DMS79 treated with DMSO at 0.1 percent for 48 hours (cell line): Measurements from ENCODE around the gene DAPP1.
"Not testable (repeated sequence)": the region's sequence is repeated elsewhere in the genome, so short reads cannot be mapped to it uniquely, and the experiment has no call there.

Source experiments
- DNase-seq: peaks from one replicate; lab custom pipeline; 2025; lab: John Stamatoyannopoulos, UW

DAPP1 gene

DNA sequence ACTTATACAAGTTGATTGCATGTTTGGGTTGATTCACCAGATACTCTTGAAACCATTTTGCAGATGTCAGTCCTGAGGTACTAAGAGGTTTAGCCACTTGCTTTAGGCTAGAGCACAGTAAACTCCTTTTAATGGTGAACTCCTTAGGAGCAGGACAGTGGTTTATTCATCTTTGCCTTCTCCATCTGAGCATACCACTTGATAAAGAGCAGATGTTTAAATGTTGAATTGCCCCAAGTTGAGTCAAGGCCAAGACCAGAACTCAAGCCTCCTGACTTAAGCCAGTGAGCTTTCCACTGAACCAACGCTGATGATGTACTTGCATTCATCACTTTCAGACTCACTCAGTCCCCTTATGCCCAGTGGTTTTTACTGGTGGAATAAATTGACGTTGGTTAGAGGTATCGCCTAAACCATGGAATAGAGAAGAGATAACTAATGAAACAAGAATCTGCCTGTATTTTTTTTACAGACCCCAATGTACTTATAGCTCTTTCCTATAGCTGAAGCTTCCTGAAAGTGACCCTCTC, 7.5 kb downstream of the DAPP1 start:
- no peak for DNase-seq

DNA sequence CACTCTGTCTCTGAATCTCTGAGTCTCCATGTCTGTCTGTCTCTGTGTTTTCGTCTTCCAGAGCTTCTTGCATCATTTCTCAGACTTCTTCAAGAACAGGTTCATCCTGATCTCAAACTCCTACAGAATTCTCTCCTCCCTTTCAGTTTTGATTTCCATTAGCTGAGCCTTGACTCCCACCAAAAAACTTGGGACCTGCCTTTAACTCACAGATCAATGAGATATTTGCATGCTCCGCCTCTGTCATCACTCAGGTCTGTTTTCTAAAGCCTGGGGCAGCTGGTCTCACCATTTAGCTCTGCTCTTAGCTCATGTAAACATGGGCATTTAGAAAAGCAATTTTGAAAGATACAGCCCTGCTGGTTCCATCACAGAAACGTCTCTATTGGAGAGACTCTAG, 8.6 kb downstream of the DAPP1 start:
- DNase-seq: no peak

DNA sequence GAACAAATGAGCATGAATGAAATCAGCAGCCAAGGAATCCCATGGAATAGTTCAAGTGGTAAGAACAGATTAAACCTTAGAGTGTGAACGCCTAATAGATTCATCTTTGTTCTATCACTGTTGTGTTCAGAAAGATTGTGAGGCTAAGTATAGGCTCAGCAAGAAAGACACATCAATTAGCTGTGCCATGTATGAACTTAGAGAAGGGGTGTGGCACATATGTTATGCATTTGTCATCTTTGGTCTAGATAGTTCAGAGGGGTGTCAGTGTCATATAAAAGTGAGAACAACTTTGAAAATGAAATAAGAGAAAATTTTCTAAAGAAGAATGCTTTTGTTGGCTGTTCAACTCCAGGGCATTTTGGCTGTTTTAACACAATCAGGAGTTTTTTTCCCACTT, 9.4 kb downstream of the DAPP1 start:
- no peak for DNase-seq

DNA sequence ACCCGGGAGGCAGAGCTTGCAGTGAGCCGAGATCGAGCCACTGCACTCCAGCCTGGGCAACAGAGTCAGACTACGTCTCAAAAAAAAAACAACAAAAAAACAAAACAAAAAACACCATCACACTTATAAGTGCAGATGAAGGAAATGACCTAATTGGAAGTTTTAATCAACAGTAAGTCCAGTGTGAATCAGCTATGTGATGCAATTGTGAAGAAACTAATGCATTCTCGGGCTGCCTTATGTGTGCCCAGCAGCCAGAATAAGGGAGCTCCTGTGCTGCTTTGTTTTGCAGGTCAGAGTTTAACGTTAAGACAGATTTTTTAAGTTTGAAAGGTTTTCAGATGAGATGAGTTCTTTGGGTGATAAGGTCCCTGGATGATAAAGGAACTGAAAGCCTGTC, 10.8 kb downstream of the DAPP1 start:
- DNase-seq: no peak

DNA sequence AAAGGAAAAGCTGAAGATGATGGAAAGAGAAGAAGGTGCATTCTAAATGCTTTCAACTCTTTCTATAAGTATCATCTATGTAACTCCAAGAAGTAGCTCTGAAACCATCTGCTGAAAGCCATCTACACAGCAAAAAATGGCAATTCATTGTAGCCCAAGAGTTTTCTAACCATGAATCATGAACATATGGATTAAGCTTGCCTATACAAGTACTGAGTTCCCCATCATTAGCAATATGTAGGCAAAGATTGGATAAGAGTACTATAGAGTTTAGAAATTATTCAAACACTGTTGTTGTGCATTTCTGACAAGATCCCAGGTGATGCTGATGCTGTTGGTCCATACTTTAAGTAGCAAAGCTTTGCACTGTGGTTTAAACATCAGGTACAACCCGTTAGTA, 11.2 kb downstream of the DAPP1 start:
- DNase-seq: no peak

DNA sequence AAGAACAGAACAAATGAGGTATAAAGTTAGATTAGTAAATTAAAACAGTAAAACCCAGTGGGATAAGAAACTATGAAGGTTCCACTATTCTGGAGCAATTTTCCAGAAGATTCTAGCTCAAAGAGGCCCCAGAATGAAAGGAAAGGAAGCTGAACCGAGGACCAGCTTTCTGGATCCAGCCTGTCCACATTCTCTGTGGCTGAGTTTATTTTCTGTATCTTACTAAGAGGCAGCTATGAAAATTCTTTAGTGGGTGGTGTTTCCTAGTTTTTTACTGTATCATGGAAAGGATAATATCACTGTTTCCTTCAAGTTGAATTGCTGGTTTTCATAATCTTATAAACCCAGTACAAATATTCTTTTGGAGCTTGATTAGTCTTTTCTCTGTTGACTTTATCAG, 11.8 kb downstream of the DAPP1 start:
- DNase-seq: no peak

DNA sequence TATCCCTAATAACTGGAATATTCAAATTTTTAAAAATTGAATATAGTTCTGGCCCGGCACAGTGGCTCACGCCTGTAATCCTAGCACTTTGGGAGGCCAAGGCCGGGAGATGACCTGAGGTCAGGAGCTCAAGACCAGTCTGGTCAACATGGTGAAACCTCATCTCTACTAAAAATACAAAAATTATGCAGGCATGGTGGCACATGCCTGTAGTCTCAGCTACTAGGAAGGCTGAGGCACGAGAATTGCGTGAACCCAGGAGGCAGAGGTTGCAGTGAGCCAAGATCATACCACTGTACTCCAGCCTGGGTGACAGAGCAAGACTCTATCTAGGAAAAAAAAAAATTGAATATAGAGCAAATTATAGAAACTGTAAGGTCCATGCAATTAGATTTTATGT, 13.4 kb downstream of the DAPP1 start:
- not testable (repeated sequence) for DNase-seq

DNA sequence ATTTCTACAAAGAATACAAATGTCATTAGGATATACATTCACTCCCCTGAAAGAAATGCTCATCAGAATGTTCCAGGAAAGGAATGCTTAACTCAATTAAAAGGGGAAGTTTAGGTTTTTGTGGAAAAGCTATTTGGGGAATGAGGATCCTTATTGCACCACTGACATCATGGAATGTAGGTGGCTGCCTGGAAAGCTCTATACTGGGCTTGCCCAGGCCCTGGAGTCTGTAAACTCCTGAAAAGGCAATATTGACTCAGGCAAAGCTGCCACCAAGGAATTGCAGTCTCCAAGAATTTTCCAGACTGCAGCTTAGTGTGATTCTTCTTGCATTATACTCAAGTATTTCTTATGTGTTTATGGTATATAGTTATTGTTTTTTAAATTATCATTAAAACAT, 15.7 kb downstream of the DAPP1 start:
- no peak for DNase-seq

DNA sequence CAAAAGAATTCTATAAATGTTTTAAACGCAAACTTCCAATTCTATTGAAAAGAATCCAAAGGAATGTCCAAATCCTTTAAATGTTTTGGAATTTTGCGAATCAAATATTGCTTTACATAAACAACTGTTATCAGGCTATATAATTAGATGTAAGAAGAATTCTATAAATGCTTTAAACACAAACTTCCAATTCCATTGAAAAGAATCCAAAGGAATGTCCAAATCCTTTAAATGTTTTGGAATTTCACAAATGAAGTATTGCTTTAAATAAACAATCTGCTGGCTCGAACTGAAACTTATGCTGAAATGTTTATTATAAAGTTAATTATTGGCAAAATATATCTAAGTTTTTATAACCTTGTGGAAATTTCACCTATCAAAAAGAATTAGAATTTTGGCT, 16.1 kb downstream of the DAPP1 start:
- DNase-seq: no peak

DNA sequence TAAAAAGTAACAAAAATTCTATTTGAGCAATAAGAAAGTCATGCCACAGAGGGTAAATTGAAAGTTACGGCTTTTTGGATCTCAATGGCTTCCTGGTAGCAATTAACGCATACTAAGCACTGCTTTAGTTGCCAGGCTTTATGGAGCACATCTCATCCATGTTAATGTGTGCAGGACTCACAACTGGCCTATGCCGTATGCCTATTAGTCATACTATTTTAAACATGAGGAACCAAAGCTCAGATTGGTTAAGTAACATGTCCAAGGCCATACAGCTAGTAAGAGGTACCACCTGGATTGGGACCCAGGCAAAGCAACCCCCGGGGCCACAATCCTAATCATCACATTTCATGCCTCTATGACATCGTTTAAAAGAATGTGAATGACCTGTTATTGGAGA, 17.1 kb downstream of the DAPP1 start:
- peak; percentile 24 for DNase-seq

DNA sequence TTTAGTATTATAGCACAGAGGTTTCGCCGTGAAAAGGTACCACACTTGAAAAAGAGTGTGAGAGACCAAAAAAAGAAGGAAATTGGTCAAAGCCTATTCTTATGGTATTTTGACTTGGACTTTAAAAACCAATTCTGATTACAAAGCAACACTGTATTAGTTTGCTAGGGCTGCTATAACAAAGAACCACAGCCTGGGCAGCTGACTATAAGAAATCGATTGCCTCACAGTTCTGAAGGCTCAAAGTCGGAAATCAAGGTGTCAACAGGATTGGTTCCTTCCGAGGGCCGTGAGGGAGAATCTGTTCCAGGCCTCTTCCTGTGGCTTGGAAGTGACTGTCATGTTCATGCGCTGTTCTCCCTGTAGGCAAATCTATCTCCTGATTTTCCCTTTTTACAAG, 17.9 kb downstream of the DAPP1 start:
- no peak for DNase-seq

DNA sequence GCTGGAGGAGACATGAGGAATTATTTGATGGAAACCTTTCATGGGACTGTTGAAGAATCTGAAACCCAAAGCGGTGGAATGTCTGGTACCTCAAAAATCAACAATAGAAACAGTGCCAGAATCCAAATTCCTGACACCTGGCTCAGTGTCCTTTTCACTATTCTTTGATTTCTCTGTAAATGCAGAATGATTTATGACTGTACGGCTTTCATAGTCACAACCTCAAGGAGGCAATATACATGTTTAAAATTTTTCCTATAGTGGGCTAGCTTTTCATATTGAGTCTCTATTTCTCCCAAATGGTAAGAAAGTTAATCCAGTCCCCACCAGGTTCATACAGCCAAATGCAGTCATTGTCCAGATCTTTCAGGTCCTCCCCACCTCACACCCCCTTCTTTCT, 19.3 kb downstream of the DAPP1 start:
- DNase-seq: no peak

DNA sequence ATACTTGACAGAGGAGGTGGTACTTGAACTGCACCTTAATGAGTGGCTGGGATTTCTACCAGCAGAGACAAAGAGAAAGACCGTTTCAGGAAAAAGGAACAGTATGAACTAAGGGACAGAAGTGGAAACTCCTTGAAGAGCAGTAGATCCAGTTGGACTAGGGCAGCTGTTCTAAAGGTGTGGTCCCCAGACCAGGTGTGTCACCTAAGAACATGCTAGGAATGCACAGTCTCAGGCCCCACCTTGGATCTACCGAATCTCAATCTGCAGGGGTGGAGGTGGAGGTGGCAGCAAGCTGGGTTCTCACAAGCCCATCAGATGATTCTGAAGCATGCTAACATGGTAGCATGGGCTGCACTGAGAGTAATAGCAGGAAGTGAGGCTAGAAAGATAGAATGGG, 22.3 kb downstream of the DAPP1 start:
- no peak for DNase-seq

DNA sequence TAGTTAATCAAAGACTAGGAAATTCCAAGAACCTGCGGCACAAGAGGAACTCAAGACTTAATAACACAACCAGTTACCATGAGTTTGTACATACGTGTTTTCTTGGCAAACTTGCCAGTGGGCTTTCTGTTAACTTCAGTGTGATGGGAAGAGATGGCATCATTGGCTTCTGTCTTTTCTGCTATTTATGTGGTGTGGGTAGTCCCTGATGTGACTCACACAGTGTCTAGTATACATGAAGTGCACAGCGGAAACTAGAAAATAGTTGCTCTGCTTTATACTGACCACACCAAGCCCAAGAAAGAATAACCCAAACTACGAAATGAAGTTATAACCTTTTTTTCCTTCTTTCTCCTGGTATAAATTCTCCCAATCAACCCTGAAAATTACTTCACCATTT, 24.5 kb downstream of the DAPP1 start:
- DNase-seq: no peak

DNA sequence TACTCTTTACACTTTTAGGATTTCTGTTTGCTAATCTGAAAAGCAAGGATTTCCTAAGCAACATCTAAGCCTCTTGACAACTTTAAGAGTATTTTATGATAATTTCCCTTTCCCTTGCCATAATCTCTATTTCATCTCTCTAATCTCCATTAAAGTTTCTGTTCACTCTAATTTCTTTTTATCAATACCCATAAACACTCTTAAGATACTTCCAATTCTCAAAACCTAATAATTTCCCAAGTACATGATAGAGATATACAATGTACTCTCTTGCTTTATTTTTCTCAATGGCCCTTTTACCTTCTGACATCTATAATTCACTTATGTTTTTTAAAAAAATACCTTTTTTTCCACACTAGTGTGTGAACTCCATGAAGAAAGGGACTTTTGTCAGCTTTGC, 26.8 kb downstream of the DAPP1 start:
- no peak for DNase-seq

DNA sequence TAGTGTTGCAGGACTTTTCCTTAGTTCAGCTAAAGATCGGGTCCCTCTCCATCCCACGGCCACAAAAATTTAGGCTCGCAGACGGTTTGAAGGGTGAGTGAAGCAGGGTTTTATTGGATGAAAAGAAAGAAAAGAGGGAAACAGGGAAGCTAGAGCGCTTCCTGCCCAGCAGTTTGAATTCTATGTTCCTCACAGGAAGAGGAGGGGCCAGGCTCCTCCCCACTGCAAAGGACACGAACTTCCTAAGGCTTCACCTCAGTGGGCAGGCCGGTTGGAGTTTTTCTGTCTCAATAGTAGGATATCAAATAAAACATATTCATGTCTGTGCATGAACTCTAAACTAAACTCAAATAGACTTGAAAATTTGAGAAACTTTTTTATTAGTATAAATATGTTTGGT, 27.4 kb downstream of the DAPP1 start:
- DNase-seq: no peak

DNA sequence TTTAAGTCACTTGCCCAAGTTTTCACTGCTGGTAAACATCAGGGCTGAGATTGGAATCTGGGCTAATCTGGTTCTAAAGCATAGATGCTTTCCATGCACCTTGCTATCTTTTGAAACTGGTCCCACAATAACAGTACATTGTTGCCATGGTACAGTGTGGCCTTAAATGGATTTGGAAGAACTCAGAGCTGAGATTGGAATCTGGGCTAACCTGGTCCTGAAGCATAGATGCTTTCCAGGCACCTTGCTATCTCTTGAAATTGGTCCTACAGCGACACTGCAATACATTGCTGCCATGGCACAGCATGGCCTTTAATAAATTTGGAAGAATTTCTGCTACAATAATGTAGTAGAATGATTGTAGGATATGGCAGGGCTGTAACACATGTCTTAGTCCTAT, 28.6 kb downstream of the DAPP1 start:
- DNase-seq: no peak

DNA sequence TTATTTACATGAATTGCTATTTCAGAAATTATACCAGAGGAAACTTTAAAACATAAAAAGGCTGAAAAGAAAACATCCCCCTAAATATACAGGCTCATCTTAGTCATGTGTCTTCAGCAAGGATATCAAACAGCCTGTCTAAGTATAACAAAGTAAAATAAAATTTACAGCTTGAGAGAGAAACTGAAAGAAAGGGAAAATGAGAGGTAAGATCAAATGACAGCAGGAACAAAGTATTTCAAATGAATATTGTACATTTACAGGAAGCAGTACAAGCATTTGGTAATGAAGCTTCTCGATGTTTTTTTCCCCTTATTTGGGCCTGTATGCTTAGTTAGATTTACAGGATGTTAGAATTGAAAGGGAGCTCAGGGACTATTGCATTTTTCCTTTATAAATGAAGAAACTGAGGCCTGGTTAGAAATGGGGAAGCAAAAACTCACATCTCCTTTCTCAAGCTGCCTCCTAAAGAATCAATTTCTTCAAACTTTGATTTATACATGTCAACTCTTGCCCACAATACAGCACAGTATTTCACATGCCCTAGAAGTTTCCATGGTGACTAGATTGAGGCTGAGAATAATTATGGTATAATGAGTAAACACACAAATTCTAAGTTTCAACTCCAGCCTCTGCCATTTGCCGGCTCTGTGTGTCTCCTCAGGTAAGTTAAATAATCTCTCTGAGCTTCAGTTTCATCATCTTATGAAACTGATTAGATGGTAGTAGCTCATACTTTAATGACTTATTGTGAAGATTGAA, 29.3 kb downstream of the DAPP1 start:
- no peak for DNase-seq

DNA sequence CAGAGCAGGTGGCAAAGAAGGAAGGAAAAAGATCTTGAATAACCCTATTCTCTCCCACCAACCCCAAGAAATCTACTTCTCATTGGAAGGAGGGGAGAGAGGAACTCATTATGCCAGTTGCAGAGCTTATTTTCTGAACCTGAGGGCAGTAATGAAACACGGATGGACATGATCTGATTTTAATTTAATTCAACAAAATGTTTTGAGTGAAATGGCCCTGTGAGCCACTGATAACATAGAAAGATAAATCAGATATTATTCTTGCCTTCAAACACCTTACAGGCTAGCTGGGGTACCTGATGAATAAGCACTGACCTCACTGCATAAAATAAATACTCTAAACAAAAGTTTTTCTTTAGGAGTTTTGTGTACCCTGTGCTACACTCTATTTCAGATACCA, 30.3 kb downstream of the DAPP1 start:
- no peak for DNase-seq

DNA sequence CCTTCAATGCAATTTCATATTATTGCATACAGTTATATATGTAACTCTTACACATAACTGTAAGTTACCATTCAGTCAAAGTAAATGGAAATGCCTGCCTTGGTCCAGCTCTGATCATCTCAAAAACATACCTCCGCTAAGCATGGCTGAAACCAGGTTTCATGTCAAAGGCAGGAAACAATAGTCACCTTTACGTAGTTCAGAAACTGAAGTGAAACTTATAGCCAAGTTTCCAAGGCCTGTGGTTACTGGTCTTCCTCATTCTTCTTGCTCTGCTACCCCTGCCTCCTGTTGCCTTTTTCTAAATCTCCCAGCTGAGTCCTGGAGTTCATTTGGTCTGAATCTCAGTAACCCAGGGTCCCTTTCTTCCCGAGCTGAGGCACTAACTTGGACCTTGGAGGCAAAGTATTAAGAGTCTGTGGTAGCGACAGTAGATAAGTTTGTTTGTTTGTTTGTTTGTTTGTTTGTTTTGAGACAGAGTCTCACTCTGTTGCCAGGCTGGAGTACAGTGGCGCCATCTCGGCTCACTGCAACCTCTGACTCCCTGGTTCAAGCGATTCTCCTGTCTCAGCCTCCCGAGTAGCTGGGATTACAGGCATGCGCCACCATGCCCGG, 30.8 kb downstream of the DAPP1 start:
- DNase-seq: no peak

DNA sequence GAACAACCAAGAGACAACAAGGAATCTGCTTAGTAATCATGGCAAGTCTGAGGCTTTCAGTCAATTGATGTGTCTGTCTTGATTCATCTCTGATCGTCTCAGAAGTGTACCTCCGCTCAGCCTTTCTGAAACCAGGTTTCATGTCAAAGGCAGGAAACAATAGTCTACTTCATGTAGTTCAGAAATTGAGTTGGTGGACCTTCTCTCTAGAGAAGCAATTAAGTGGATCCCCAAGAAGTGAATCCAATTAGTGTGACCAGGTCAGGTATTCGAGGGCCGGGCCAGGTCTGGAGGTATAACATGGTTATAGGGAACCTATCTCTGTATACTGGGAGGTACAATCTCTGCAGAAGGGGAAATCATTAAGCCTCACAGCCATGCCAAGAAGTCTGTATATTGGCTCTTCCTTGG, 32.0 kb downstream of the DAPP1 start:
- no peak for DNase-seq

DNA sequence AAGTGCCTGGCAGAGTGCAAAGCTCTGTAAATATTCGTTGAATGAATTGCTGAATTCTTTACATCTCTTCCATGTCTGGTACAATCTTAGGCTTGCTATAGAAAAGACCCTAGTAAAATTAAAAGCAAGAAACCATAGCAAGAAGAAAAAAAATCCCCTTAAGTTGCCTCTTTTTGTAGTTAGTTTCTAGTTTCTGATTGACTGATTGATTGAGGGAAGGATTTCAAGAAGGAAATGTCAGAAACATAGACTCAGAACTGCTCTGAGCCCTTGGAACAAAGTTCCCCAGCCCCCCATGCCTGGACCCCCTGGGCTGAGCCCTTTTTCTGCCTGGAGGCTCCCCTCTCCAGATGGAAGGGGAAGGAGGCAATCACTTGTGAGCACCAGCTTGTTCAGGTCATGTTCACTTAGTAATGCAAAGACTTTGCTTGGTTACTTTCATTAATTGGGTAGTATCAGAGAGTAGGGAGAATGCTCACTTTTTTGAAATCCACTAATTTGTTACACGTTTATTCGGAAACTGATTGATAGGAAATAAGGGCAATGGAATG, 35.6 kb downstream of the DAPP1 start:
- no peak for DNase-seq

DNA sequence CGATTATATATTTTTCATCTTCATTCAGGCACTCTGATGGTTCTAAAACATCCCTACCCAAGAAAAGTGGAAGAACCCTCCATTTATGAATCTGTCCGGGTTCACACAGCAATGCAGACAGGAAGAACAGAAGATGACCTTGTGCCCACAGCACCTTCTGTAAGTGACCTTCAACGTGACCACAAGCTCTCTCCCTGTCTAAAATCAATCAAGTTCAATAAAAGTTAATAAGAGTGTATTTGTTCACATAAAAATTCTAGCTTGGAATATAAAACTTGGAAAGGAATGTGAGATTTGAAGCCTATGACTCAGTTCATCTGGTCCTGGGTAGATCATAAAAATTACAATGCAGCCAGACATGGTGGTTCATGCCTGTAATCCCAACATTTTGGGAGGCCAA, 36.6 kb downstream of the DAPP1 start:
- DNase-seq: no peak

DNA sequence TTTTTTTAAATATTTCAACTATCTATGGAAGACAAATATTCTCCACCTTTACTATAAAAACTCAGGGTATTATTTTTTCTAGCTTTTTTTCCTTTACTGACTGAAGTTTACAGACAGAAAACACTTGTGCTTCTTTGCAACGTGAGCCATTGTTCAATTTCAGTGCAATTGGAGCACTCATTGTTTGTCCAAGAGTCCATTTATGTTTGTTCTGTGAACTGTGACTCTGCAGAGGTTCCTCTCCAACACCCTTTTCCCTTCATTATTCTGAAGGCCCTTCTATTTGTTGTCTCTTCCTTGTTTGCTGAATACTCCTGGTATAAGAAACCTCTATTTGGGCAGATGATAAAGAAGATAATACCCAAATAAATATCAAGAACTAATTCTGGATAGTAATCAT, 37.4 kb downstream of the DAPP1 start:
- peak; percentile 2 for DNase-seq
